ENCODE results near the gene PTPN1.

- TF ChIP-seq POLR2A (IDR thresholded peaks at IDR 0.05; ENCODE audit: low read depth, low read length) (no peak), POLR2AphosphoS5 (IDR thresholded peaks at IDR 0.05; ENCODE audit: low read depth, low read length) (no peak), PAX5 (IDR thresholded peaks at IDR 0.05; ENCODE audit: insufficient read depth, low read length, severe bottlenecking) (no peak), TAF1 (IDR thresholded peaks at IDR 0.05; ENCODE audit: low read depth, low read length) (no peak), POU2F2 (IDR thresholded peaks at IDR 0.05; ENCODE audit: low read depth, low read length) (no peak), SPI1 (IDR thresholded peaks at IDR 0.05; ENCODE audit: low read depth, low read length) (no peak)
Measured at GRCh38 chr20:50484271-50484976, 25.8 kb upstream of the PTPN1 start.
